Activated CD4-positive, alpha-beta T cell treated with anti-CD3 and anti-CD28 coated beads for 1 hour (primary cell): ENCODE measurements around the gene NPR2.
A peak's percentile ranks its signal among the peaks of the same experiment; 100 is the strongest.

Source experiments
- DNase-seq: peaks from one replicate; pipeline ENCODE4 v3.0.0-alpha.2; 2020

The NPR2 gene

GRCh38 chr9:35801328-35802128, 10.1 kb downstream of the NPR2 start:
- DNase-seq = no peak

- DNase-seq = no peak
These were observed 14.7 kb downstream of the NPR2 start for GRCh38 chr9:35806101-35806500.

GRCh38 chr9:35808433-35808832, 17.0 kb downstream of the NPR2 start:
- DNase-seq = no peak

- DNase-seq = no peak
These were observed 18.7 kb downstream of the NPR2 start for GRCh38 chr9:35810122-35810521.

DNA sequence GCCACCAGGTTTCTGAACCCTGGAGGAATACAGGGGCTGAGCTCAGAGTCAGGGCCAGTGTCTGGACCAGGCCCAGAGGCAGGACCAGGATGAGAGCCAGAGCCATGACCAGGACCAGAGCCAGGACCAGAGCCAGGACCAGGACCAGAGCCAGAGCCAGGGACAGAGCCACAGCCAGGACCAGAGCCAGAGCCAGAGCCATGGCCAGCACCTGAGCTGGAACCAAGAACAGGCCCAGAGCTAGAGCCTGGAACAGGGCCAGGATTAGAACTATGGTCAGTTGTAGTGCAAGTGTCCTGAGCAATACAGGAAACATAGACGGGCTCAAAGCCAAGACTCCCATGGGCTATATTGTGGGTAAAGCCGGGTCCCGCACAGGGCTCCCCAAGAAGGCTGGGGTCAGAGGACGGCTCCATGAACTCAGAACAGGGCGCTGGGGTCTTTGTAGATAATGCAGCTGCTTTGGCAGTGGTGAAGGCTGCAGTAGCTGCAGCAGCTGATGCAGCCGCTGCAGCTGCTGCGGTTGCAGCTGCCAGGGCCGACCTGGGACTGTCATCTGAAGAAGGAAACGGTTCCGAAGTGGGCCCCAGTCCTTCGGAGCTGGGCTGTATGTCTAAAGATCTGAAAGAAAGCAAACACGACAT, 20.1 kb downstream of the NPR2 start:
- no peak for DNase-seq

DNA sequence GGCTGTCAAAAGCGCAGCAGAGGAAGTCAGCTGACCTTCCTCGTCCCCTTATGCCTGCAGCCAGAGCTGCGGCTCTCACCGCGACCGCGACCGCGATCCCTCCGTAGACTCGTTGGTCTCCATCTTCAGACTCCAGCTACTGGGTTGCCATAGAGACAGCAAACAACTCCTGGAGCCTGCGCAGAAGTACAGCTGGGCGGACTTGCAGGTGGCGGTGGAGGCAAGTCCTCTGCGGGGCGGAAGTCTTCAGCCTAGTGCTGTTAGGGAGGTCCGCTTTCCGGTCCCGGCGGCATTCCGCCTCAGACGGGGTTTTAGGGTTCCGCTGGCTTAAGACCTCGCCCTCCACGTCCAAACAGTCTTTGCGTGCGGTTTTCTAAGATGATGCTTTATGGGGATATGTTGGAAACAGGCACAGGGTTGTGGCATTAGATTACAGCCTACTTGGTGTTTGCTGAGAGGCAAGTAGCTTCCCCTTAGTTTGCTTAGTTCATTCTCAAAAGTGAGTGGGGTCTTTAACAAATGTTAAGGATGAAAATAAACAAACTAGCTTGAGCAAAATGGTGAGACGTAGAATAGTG, 20.7 kb downstream of the NPR2 start, which contains the start of gene SPAG8:
Gene SPAG8 (minus strand): TSS at position 238 of the 578 bp plus-strand sequence. CDS start 115 bp downstream, at position 123.
- peak; percentile 89 for DNase-seq

GRCh38 chr9:35813434-35814105, 22.2 kb downstream of the NPR2 start:
- no peak for DNase-seq

DNA sequence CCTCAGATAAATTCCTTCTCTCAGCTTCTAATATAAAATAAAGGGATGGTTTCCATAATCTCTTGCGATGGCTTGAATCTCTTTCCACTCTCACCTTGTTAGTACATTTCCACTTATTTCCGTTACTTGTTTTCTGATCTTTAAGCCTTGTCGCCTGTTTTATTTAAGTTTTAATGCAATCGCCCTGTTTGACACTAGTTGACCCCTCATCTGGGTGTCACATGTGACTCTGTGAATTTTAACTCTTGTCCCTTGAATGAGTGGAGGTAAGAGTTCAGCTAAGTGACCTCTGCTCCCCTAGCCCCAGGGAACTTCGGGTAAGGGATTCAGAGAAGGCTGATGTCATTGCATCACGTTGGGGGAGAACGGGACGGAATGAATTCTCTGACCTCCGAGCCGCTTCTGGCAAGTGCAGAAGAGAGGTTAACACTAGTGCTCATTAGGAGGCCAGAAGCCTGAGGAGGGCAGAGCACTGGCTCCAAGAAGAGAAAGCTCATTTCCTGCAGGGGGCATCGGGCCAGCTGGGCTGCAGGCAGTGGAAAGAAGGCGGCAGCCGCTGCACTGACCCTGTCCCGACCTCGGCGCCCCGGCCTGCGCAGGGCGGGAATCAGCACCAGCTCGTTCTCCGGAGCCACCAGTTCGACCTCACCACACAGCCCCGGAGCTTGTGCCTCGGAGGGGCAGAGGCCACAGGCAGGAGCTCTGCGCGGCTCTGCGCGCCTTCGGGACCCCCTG, 22.9 kb downstream of the NPR2 start:
- no peak for DNase-seq

DNA sequence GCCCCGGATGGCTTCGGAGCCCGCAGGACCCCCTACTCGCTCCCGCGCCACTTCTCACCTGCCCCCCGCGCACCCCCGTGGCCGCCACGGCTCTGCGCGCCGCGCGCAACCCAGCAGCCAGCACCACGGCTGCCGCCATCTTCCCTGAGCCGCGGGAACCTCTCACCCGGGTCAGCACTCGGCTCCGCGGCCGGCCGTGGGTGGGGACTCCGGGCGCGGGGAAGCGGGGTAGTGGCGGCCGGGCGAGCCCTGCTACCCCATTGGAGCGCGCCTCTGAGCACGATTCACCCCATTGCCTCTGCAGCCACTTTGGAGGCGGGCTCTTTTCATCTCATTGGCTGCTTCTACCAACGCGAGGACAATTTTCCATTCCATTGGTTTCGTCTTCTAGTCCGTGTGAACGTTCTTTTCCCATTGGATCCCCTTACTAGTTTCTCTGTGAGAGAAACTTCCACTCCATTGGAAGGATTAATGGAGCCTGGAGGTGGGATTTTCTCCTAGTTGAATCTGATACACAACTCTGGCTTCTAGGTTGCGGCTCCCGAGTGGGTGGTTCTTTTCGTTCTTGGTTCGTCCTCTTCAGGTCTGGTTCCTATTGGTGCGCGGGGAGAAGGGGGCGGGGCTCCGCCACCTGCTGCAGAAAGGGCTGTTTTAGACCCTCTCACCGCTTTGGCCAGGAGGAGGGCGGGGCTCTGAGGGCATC, 23.6 kb downstream of the NPR2 start, which contains the start of gene HINT2:
Gene HINT2 (minus strand): TSS at position 202 of the 703 bp plus-strand sequence. CDS start 63 bp downstream, at position 139.
- peak; percentile 94 for DNase-seq

GRCh38 chr9:35816708-35817107, 25.3 kb downstream of the NPR2 start:
- DNase-seq = no peak

DNA sequence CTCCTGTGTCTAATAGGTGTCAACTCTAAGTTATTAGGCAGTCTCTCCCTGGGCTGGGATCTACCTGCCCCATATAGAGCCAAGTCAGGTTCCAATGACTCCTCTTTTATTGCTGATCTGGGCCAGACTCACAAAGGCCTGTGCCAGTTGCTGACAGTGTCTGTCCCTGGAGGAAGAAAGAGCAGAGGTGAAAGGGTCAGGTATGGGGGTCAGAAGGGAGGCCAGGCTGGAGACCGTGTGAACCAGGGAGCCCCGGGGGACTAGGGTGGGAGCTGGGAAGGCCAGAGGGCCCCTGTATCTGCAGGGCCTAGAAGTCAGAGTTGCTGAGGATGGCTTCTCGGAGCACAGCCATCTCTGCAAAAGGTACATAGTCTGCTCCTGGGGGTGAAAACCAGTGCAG, 26.9 kb downstream of the NPR2 start:
- DNase-seq = no peak

GRCh38 chr9:35820076-35820475, 28.7 kb downstream of the NPR2 start:
- no peak for DNase-seq

- DNase-seq = no peak
These were observed 31.5 kb downstream of the NPR2 start for GRCh38 chr9:35822926-35823325.

DNA sequence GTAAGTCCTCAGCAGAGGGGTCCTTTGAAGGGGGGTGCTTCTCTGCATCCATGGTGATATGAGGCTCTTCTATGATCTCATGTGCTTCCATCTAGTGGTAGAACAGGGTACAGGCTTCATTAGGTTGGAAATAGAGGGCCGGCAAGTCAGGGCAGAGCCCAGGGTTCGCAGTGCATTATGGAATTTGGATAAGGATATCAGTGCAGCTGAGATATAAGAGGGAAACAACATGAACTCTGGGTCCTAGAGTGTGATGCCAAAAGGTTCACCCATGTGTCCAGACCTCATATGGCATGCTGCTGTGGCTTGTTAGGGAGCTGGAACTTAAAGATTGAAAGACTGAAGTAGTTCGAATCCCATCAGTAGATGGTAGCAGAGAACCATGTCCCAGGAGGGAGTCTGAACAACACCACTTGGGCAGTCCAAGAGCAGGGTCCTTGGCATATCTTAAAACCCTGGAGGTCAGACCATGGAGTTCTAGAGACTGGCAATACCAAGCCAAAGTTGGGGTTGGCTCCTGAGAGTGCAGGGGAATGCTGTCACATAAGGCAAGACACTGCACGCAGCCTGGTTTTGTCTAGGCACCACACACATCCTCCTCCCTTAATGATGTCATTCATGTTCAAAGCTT, 34.8 kb downstream of the NPR2 start:
- DNase-seq = no peak

DNA sequence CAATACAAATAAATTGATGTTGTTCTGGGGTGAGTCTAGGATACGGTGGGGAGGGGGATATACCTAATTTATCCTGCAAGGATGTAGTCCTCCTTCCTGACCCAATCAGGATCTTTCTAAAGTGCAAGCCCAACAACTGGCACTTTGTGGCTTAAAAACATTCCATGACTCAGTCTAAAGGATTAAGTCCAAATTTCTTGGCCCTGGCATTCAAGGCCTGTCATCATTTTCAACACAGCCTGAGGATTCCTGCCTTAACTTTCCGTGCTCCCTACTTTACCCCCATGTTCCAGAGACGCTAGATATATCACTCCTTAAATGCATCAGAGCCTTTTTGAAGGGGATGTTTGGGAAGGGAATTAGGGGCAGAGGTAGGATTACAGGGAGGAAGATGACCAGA, 36.1 kb downstream of the NPR2 start:
- no peak for DNase-seq

GRCh38 chr9:35828716-35829083, 37.3 kb downstream of the NPR2 start, which contains the start of gene FAM221B:
Gene FAM221B (minus strand): TSS chr9:35828732. CDS start chr9:35826161, 2,571 bp downstream.
- DNase-seq = no peak

GRCh38 chr9:35829084-35829763, 37.8 kb downstream of the NPR2 start, which contains the start of gene TMEM8B:
Gene TMEM8B (plus strand): TSS chr9:35829228. CDS start chr9:35829448, 220 bp downstream.
- peak; percentile 89 for DNase-seq

DNA sequence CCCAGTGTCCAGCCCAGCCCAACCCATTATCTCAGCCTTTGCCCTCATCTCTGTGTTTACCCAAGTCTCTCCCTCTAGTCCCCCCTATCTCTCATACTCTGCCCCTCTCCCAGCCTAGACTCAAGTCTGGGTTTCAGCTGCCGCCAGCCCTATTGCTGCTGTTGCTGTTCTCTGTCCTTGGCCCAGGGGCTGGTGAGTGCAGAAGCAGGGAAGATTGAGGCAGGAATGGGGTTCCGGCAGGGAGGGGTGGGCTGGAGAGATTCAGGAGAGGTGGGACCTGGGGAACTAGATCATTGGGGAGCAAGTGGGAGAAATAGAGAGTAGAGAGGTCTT, 38.3 kb downstream of the NPR2 start:
- no peak for DNase-seq

DNA sequence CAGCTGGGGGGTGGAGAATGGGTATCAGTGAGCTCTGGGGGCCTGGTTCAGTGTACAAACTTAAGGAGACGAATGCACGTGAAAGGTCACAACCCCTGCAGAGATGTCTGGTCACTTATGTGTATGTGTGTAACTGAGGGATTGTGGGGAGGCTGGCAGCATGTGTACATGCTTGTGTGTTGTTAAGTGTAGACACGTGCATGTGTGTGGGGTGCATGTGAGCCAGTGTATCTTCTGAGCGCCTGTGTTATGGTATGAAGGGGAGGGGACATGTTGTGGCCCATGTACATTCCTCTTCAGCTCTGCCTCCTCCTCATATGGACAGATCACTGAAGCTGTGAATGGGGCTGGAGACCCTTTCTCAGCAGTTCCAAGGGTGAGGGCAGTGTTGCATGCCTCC, 39.6 kb downstream of the NPR2 start:
- DNase-seq = no peak

- no peak for DNase-seq
These were observed 41.4 kb downstream of the NPR2 start for GRCh38 chr9:35832814-35833213.
